Measurements from ENCODE around the gene GRIN3A.

DNA sequence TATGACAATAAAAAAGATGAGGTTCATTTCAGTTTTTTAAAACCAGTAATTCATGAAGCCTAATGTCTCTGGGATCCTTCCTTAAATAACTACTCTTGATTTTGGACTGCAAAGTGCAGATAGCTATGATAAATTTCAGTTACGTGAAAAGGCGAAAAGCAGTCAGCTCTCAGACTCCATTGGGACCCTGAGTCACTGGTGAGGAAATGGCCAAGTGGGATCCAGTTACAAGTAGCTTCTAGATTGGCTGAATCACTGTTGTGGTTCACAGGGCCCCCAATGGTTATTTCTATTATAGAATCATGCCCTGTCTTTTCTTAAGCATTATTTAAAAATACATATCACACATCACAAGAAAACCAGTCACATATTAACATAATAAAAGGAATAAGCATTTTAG, 112.6 kb downstream of the GRIN3A start:
- no peak for TF ChIP-seq EP300 (IDR thresholded peaks at IDR 0.05)
- TF ChIP-seq, protein P1, sequence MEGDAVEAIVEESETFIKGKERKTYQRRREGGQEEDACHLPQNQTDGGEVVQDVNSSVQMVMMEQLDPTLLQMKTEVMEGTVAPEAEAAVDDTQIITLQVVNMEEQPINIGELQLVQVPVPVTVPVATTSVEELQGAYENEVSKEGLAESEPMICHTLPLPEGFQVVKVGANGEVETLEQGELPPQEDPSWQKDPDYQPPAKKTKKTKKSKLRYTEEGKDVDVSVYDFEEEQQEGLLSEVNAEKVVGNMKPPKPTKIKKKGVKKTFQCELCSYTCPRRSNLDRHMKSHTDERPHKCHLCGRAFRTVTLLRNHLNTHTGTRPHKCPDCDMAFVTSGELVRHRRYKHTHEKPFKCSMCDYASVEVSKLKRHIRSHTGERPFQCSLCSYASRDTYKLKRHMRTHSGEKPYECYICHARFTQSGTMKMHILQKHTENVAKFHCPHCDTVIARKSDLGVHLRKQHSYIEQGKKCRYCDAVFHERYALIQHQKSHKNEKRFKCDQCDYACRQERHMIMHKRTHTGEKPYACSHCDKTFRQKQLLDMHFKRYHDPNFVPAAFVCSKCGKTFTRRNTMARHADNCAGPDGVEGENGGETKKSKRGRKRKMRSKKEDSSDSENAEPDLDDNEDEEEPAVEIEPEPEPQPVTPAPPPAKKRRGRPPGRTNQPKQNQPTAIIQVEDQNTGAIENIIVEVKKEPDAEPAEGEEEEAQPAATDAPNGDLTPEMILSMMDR (IDR thresholded peaks at IDR 0.05) = no peak
- no peak for TF ChIP-seq POLR2A (IDR thresholded peaks at IDR 0.05)
